ENCODE data around the gene CAMK1G. TPM values are rescaled to one million over a fixed set of nuclear protein-coding genes. Genes with fewer than 3 reads are reported as not detected.

CAMK1G gene
- total RNA-seq, 4 donors from 2014 or later = 0.21 to 4.9 TPM; not detected in 2

- no peak overlapping the region for H3K27ac ChIP-seq
- no peak overlapping the region for H3K4me3 ChIP-seq
- no peaks in the 10 kb centered on the region for H3K36me3 ChIP-seq
- H3K27me3 ChIP-seq = peaks cover 0 to 16% of the 10 kb centered on the region in 2 donors
- no peaks in the 10 kb centered on the region for H3K9me3 ChIP-seq
- H3K4me1 ChIP-seq = peaks cover 0 to 4% (median 0%) of the 10 kb centered on the region in 4 donors
- peak; percentile 71 to 92 for DNase-seq (ENCODE audit: low spot score in 2 of 2)
- TF ChIP-seq CTCF (IDR thresholded peaks at IDR 0.05) (peak; percentile 46 to 61 (median 57)), POLR2A (IDR thresholded peaks at IDR 0.05) (no peak)
- 40 to 43% methylated on average over 15 of the region's 15 CpGs for WGBS, 2 donors
Observed at GRCh38 chr1:209565759-209566678, 17.5 kb upstream of the CAMK1G start.

GRCh38 chr1:209567698-209568175 lies 15.8 kb upstream of the CAMK1G start:
- no peak overlapping the region for H3K4me3 ChIP-seq

GRCh38 chr1:209569455-209570207 lies 13.9 kb upstream of the CAMK1G start:
- Histone ChIP-seq H3K9me3 (no peaks in the 10 kb centered on the region), H3K36me3 (no peaks in the 10 kb centered on the region), H3K27ac (no peak overlapping the region), H3K4me1 (peaks cover 0 to 4% (median 0%) of the 10 kb centered on the region in 4 donors), H3K27me3 (peaks cover 0 to 14% of the 10 kb centered on the region in 2 donors), H3K4me3 (peak overlapping the region in 1 of 4 donors; percentile 4)
- WGBS, 2 donors = 16% methylated on average over 9 of the region's 9 CpGs
- TF ChIP-seq CTCF (IDR thresholded peaks at IDR 0.05) (peak; percentile 61 to 85 (median 81)), EP300 (IDR thresholded peaks at IDR 0.05) (no peak)
- peak; percentile 71 to 87 for DNase-seq (ENCODE audit: low spot score in 2 of 2)

More at GRCh38 chr1:209567698-209568175, 15.8 kb upstream of the CAMK1G start:
- WGBS, 2 donors = 50 to 55% methylated on average over 1 of the region's 1 CpG
- TF ChIP-seq POLR2A (IDR thresholded peaks at IDR 0.05) (no peak), EP300 (IDR thresholded peaks at IDR 0.05) (no peak), CTCF (IDR thresholded peaks at IDR 0.05) (no peak)
- H3K27me3 ChIP-seq = peaks cover 0 to 16% of the 10 kb centered on the region in 2 donors
- no peaks in the 10 kb centered on the region for H3K36me3 ChIP-seq
- DNase-seq (ENCODE audit: low spot score in 2 of 2) = no peak
- H3K4me1 ChIP-seq = peaks cover 0 to 4% (median 0%) of the 10 kb centered on the region in 4 donors
- H3K9me3 ChIP-seq = no peaks in the 10 kb centered on the region
- no peak overlapping the region for H3K27ac ChIP-seq

- 71 to 73% methylated on average over 3 of the region's 3 CpGs for WGBS, 2 donors
- H3K27me3 ChIP-seq = peaks cover 0 to 3% of the 10 kb centered on the region in 2 donors
- TF ChIP-seq EP300 (IDR thresholded peaks at IDR 0.05) = no peak
- TF ChIP-seq CTCF (IDR thresholded peaks at IDR 0.05) = no peak
- no peak for TF ChIP-seq POLR2A (IDR thresholded peaks at IDR 0.05)
- no peak for DNase-seq (ENCODE audit: low spot score in 2 of 2)
- no peaks in the 10 kb centered on the region for H3K9me3 ChIP-seq
- H3K4me3 ChIP-seq = no peak overlapping the region
- H3K4me1 ChIP-seq = peaks cover 0 to 4% (median 0%) of the 10 kb centered on the region in 4 donors
- H3K36me3 ChIP-seq = no peaks in the 10 kb centered on the region
- no peak overlapping the region for H3K27ac ChIP-seq
Observed at GRCh38 chr1:209570743-209571142, 12.8 kb upstream of the CAMK1G start.
